Activated T-cell treated with anti-CD3 and anti-CD28 coated beads, Interleukin-2, amount 50 U/mL, for 1 hour (primary cell): Measurements from ENCODE around the gene ARHGEF10L.
A peak's percentile ranks its signal among the peaks of the same experiment; 100 is the strongest.

ENCODE experiments used
- DNase-seq: peaks from one replicate; pipeline ENCODE4 v3.0.0-alpha.2; 2020

Gene ARHGEF10L

GRCh38 chr1:17596186-17596585 is 56.7 kb downstream of the ARHGEF10L start:
- DNase-seq, result no peak

GRCh38 chr1:17596651-17597509 is 57.4 kb downstream of the ARHGEF10L start:
- no peak for DNase-seq

- no peak for DNase-seq
These were observed 58.2 kb downstream of the ARHGEF10L start for GRCh38 chr1:17597651-17598050.

GRCh38 chr1:17598251-17598650 is 58.8 kb downstream of the ARHGEF10L start:
- DNase-seq, result no peak

- no peak for DNase-seq
These were observed 59.9 kb downstream of the ARHGEF10L start for GRCh38 chr1:17599291-17599953.

- no peak for DNase-seq
These were observed 60.4 kb downstream of the ARHGEF10L start for GRCh38 chr1:17599954-17600300.

GRCh38 chr1:17600321-17600720 is 60.8 kb downstream of the ARHGEF10L start:
- DNase-seq, result no peak

- no peak for DNase-seq
These were observed 62.3 kb downstream of the ARHGEF10L start for GRCh38 chr1:17601643-17602382.

- DNase-seq, result no peak
These were observed 63.8 kb downstream of the ARHGEF10L start for GRCh38 chr1:17603091-17603841.

- DNase-seq, result no peak
These were observed 66.3 kb downstream of the ARHGEF10L start for GRCh38 chr1:17605582-17606344.

- peak; percentile 22 for DNase-seq
These were observed 67.4 kb downstream of the ARHGEF10L start for GRCh38 chr1:17606826-17607440.

GRCh38 chr1:17607644-17608581 is 68.4 kb downstream of the ARHGEF10L start:
- no peak for DNase-seq

GRCh38 chr1:17609529-17609928 is 70.0 kb downstream of the ARHGEF10L start:
- DNase-seq, result no peak

GRCh38 chr1:17610085-17610484 is 70.6 kb downstream of the ARHGEF10L start:
- no peak for DNase-seq

GRCh38 chr1:17610713-17611112 is 71.2 kb downstream of the ARHGEF10L start:
- DNase-seq, result no peak

GRCh38 chr1:17611991-17612390 is 72.5 kb downstream of the ARHGEF10L start:
- no peak for DNase-seq

GRCh38 chr1:17612831-17613230 is 73.3 kb downstream of the ARHGEF10L start:
- no peak for DNase-seq

GRCh38 chr1:17614586-17614985 is 75.1 kb downstream of the ARHGEF10L start:
- no peak for DNase-seq

- no peak for DNase-seq
These were observed 75.7 kb downstream of the ARHGEF10L start for GRCh38 chr1:17615157-17615556.

GRCh38 chr1:17615959-17616358 is 76.5 kb downstream of the ARHGEF10L start:
- DNase-seq, result no peak
